Hindlimb muscle (tissue), 1 donor: ENCODE results near the gene MTHFR. TPM values are rescaled to one million over a fixed set of nuclear protein-coding genes. Genes with fewer than 3 reads are reported as not detected.

Experiments
- polyA plus RNA-seq: library from polyadenylated mRNA; unstranded; fragments of 120-200 nt; gene quantifications from one replicate; pipeline ENCODE4 v1.2.1, GENCODE V29; 2013; ENCODE audit not compliant: insufficient read length

MTHFR gene
- polyA plus RNA-seq, 1 donor, result 62.3 TPM

Other genes with a start within 250 kb of the MTHFR start
- 0.58 TPM for gene FBXO2, start 151.5 kb downstream of the MTHFR start, polyA plus RNA-seq
- 5.3 TPM for gene FBXO44, start 151.1 kb downstream of the MTHFR start, polyA plus RNA-seq
- 4.8 TPM for gene FBXO6, start 141.8 kb downstream of the MTHFR start, polyA plus RNA-seq
- gene MAD2L2, start 124.8 kb downstream of the MTHFR start, polyA plus RNA-seq, result 29.4 TPM
- 0.26 TPM for gene DRAXIN, start 114.3 kb downstream of the MTHFR start, polyA plus RNA-seq
- 22.2 TPM for gene AGTRAP, start 69.8 kb downstream of the MTHFR start, polyA plus RNA-seq
- 7.2 TPM for gene C1orf167, start 43.8 kb downstream of the MTHFR start, polyA plus RNA-seq
- 15.8 TPM for gene CLCN6, start 227 bp upstream of the MTHFR start, polyA plus RNA-seq
- gene NPPA, start 41.8 kb upstream of the MTHFR start, polyA plus RNA-seq, result 1.8 TPM
- gene NPPB, start 53.0 kb upstream of the MTHFR start, polyA plus RNA-seq, result not detected
- gene KIAA2013, start 120.5 kb upstream of the MTHFR start, polyA plus RNA-seq, result 33.7 TPM
- 144 TPM for gene PLOD1, start 128.8 kb upstream of the MTHFR start, polyA plus RNA-seq
- gene MFN2, start 174.5 kb upstream of the MTHFR start, polyA plus RNA-seq, result 64.6 TPM
- 18.7 TPM for gene MIIP, start 213.5 kb upstream of the MTHFR start, polyA plus RNA-seq